ENCODE data around the gene NAA25. TPM values are rescaled to one million over a fixed set of nuclear protein-coding genes. Genes with fewer than 3 reads are reported as not detected.
"Not testable (repeated sequence)": the region's sequence is repeated elsewhere in the genome, so short reads cannot be mapped to it uniquely, and the experiment has no call there.

NAA25 gene
- total and polyA plus RNA-seq, 2 experiments from 2014 or later, result 18.7 to 19.1 TPM

- H2AFZ ChIP-seq, result no peak overlapping the region
- H3K9me3 ChIP-seq (ENCODE audit: low read depth), result no peaks in the 10 kb centered on the region
- no peaks in the 10 kb centered on the region for H3K27me3 ChIP-seq
- TF ChIP-seq EZH2phosphoT487 (IDR thresholded peaks at IDR 0.05; ENCODE audit: low read depth, severe bottlenecking, unreplicated experiment) (no peak), CTCF (IDR thresholded peaks at IDR 0.05; ENCODE audit: poor library complexity) (no peak), EZH2 (IDR thresholded peaks at IDR 0.05; ENCODE audit: borderline replicate concordance) (no peak)
- DNase-seq (ENCODE audit: low spot score), result peak; percentile 5
- no peaks in the 10 kb centered on the region for H4K20me1 ChIP-seq (ENCODE audit: insufficient read depth, poor library complexity, severe bottlenecking)
- no peaks in the 10 kb centered on the region for H3K4me1 ChIP-seq (ENCODE audit: insufficient read depth)
- H3K4me2 ChIP-seq, result no peak overlapping the region
- H3K9me2 ChIP-seq (replicated peaks; ENCODE audit: insufficient read depth), result no peaks in the 10 kb centered on the region
- H3K27ac ChIP-seq, result no peak overlapping the region
- H3K36me3 ChIP-seq (replicated peaks; ENCODE audit: insufficient read depth, low read depth), result no peaks in the 10 kb centered on the region
- H3K4me3 ChIP-seq, result no peak overlapping the region
- 86% methylated on average over 2 of the region's 2 CpGs for WGBS (ENCODE audit: low lambda C conversion rate, missing lambda C conversion rate)
- no peaks in the 10 kb centered on the region for H3K79me2 ChIP-seq
These were observed 47.4 kb downstream of the NAA25 start for GRCh38 chr12:112061137-112061536.

DNA sequence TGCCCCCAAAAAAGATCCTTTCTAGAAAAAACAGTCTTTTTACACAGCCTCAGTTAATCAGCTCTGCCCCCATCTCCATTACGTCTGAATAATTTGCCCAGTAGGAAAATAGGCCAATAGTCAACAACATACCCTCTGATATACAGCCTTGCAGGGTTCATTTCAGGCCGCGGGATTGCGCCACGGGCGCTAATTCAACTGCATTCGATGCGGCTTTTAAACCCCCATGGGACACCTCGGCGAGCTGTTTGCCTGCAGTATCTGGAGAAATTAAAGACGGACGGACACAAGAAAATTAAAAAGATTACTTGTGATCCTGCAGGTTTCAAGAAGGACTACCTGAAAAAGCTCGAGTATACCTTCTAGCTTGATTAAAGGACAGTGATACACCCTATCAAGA, 59.2 kb downstream of the NAA25 start:
- DNase-seq (ENCODE audit: low spot score), result no peak
- Histone ChIP-seq H3K4me3 (no peak overlapping the region), H3K36me3 (replicated peaks; ENCODE audit: insufficient read depth, low read depth) (peaks cover 4% of the 10 kb centered on the region), H3K27ac (no peak overlapping the region), H2AFZ (no peak overlapping the region), H3K9me3 (ENCODE audit: low read depth) (no peaks in the 10 kb centered on the region), H3K4me1 (ENCODE audit: insufficient read depth) (no peaks in the 10 kb centered on the region), H3K27me3 (no peaks in the 10 kb centered on the region), H3K9me2 (replicated peaks; ENCODE audit: insufficient read depth) (no peaks in the 10 kb centered on the region), H3K79me2 (peaks cover 2% of the 10 kb centered on the region), H3K4me2 (no peak overlapping the region), H4K20me1 (ENCODE audit: insufficient read depth, poor library complexity, severe bottlenecking) (no peaks in the 10 kb centered on the region)
- no peak for TF ChIP-seq EZH2 (IDR thresholded peaks at IDR 0.05; ENCODE audit: borderline replicate concordance)
- no peak for TF ChIP-seq CTCF (IDR thresholded peaks at IDR 0.05; ENCODE audit: poor library complexity)
- 98% methylated on average over 13 of the region's 13 CpGs for WGBS (ENCODE audit: low lambda C conversion rate, missing lambda C conversion rate)

DNA sequence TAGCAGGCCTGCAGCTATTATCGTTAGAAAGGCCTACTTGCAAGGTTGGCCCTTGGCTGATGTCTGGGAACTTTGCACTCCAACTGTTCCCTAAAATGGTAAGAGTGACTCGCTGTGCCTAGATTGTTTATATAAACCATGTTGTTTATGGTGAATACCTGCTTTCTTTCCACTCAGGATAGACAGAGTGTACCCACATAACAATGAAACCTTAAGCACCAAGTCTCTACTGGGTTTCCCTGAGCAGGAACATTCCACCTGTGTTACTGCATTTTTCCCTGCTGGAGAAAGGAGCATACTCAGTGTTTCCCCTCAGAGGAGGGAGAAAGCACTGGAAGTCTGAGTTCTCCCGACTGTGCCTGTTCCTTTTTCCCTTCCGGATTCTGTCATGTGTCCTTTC, 62.6 kb downstream of the NAA25 start:
- no peak for DNase-seq (ENCODE audit: low spot score)
- Histone ChIP-seq H3K9me2 (replicated peaks; ENCODE audit: insufficient read depth) (no peaks in the 10 kb centered on the region), H4K20me1 (ENCODE audit: insufficient read depth, poor library complexity, severe bottlenecking) (no peaks in the 10 kb centered on the region), H3K27ac (no peak overlapping the region), H3K4me2 (no peak overlapping the region), H3K27me3 (no peaks in the 10 kb centered on the region), H3K4me1 (ENCODE audit: insufficient read depth) (no peaks in the 10 kb centered on the region), H3K9me3 (ENCODE audit: low read depth) (no peaks in the 10 kb centered on the region), H3K36me3 (replicated peaks; ENCODE audit: insufficient read depth, low read depth) (peaks cover 4% of the 10 kb centered on the region), H2AFZ (no peak overlapping the region), H3K79me2 (no peaks in the 10 kb centered on the region), H3K4me3 (no peak overlapping the region)
- TF ChIP-seq CTCF (IDR thresholded peaks at IDR 0.05; ENCODE audit: poor library complexity), result no peak
- TF ChIP-seq EZH2 (IDR thresholded peaks at IDR 0.05; ENCODE audit: borderline replicate concordance), result no peak
- no peak for TF ChIP-seq EZH2phosphoT487 (IDR thresholded peaks at IDR 0.05; ENCODE audit: low read depth, severe bottlenecking, unreplicated experiment)
- 90% methylated on average over 4 of the region's 4 CpGs for WGBS (ENCODE audit: low lambda C conversion rate, missing lambda C conversion rate)

- not testable (repeated sequence) for H3K4me1 ChIP-seq (ENCODE audit: insufficient read depth); H3K79me2 ChIP-seq; H3K4me3 ChIP-seq; H3K9me3 ChIP-seq (ENCODE audit: low read depth); H3K4me2 ChIP-seq; DNase-seq (ENCODE audit: low spot score); H4K20me1 ChIP-seq (ENCODE audit: insufficient read depth, poor library complexity, severe bottlenecking); H3K36me3 ChIP-seq (replicated peaks; ENCODE audit: insufficient read depth, low read depth); H2AFZ ChIP-seq; H3K9me2 ChIP-seq (replicated peaks; ENCODE audit: insufficient read depth); H3K27me3 ChIP-seq; H3K27ac ChIP-seq
- 92% methylated on average over 12 of the region's 12 CpGs for whole genome bisulfite sequencing (ENCODE audit: low lambda C conversion rate, missing lambda C conversion rate)
These were observed 72.0 kb downstream of the NAA25 start for GRCh38 chr12:112036614-112037013.
